HepG2 (cell line): ENCODE data around the gene CNTRL. TPM values are rescaled to one million over a fixed set of nuclear protein-coding genes. Genes with fewer than 3 reads are reported as not detected.

Source experiments
- CENPT ChIP-seq: sonication (generic); formaldehyde crosslinking; IDR thresholded peaks from 2 replicates; pipeline ENCODE4 v1.8.0; 2022; ENCODE audit warnings: low read depth, mild to moderate bottlenecking, moderate library complexity, missing genetic modification reagents
- E2F1 ChIP-seq: sonication (generic); formaldehyde crosslinking; IDR thresholded peaks from 2 replicates; pipeline ENCODE4 v1.5.0; 2020; ENCODE audit warnings: missing genetic modification reagents
- ESRRA ChIP-seq: sonication (generic); formaldehyde crosslinking; IDR thresholded peaks from 2 replicates; pipeline ENCODE4 v1.5.1; 2020; ENCODE audit warnings: mild to moderate bottlenecking, low read depth, missing genetic modification reagents
- KLF16 ChIP-seq, 2 experiments: sonication (generic) in 1 of 2; formaldehyde crosslinking in 1 of 2; IDR thresholded peaks; 2 replicates each; pipeline versions ENCODE4 v1.6.1 to v1.8.0; 2016 to 2023; ENCODE audit warnings: missing genetic modification reagents in 2 of 2, missing compliant biosample characterization in 1 of 2
- NCOA5 ChIP-seq: sonication (generic); formaldehyde crosslinking; IDR thresholded peaks from 2 replicates; pipeline ENCODE4 v1.4.0; 2020; ENCODE audit warnings: missing genetic modification reagents
- POLR2A ChIP-seq, 2 experiments: IDR thresholded peaks; 2 replicates each; pipeline ENCODE4 v1.6.1; 2011; ENCODE audit warnings: low read depth in 2 of 2, low read length in 2 of 2, mild to moderate bottlenecking in 1 of 2, moderate library complexity in 1 of 2; ENCODE audit not compliant: insufficient read depth in 1 of 2
- SP1 ChIP-seq, 2 experiments: fragments of 450-650 bp in 1 of 2; sonication (generic) in 1 of 2; formaldehyde crosslinking in 1 of 2; IDR thresholded peaks; 2 replicates each; pipeline versions ENCODE4 v1.4.0 to v1.6.1; 2016 to 2020; ENCODE audit warnings: missing genetic modification reagents in 1 of 2
- TGIF2 ChIP-seq: IDR thresholded peaks from 2 replicates; pipeline ENCODE4 v1.6.1; 2016; ENCODE audit warnings: control low read depth, missing compliant biosample characterization
- ZNF350 ChIP-seq: sonication (generic); formaldehyde crosslinking; IDR thresholded peaks from 2 replicates; pipeline ENCODE4 v1.4.0; 2020; ENCODE audit warnings: mild to moderate bottlenecking, low read depth, missing genetic modification reagents, borderline replicate concordance
- ZNF558 ChIP-seq: sonication (generic); formaldehyde crosslinking; IDR thresholded peaks from 2 replicates; pipeline ENCODE4 v1.9.0; 2022; ENCODE audit warnings: mild to moderate bottlenecking, missing genetic modification reagents, borderline replicate concordance
- ZNF737 ChIP-seq: sonication (generic); formaldehyde crosslinking; IDR thresholded peaks from 2 replicates; pipeline ENCODE4 v1.5.0; 2020; ENCODE audit warnings: missing genetic modification reagents, mild to moderate bottlenecking, borderline replicate concordance
- polyA plus RNA-seq, 8 experiments: library from polyadenylated mRNA; depleted of rRNA in 3 of 8; stranded (reverse) in 7 of 8; unstranded in 1 of 8; fragments of >200 nt; fragmentation: Illumina TruSeq in 4 of 8; extraction: Trizol in 4 of 8; gene quantifications; 2 replicates each; pipeline versions ENCODE4 v1.2.1 to v1.2.3, GENCODE V29; 2011 to 2016; ENCODE audit warnings: low read depth in 4 of 8, missing spikeins in 1 of 8, mixed read lengths in 1 of 8; ENCODE audit not compliant: insufficient read depth in 1 of 8
- total RNA-seq, 5 experiments: library from RNA; depleted of rRNA; stranded (reverse); fragments of >200 nt; fragmentation: Illumina TruSeq; extraction: Trizol; gene quantifications; 2 replicates each; pipeline ENCODE4 v1.2.3, GENCODE V29; 2016; ENCODE audit warnings: low read depth in 1 of 5
- TF ChIP-seq, protein P1 (sequence below): sonication (generic); formaldehyde crosslinking; conservative IDR thresholded peaks from 2 replicates; pipeline ENCODE4 v1.4.0; 2020; ENCODE audit warnings: mild to moderate bottlenecking, missing genetic modification reagents, moderate library complexity
- TF ChIP-seq, protein P2 (sequence below), 2 experiments: sonication (generic) in 1 of 2; formaldehyde crosslinking in 1 of 2; IDR thresholded peaks; 2 replicates each; pipeline versions ENCODE4 v1.4.0 to v1.6.1; 2018 to 2020; ENCODE audit warnings: missing genetic modification reagents in 2 of 2, borderline replicate concordance in 1 of 2, low read depth in 1 of 2, mild to moderate bottlenecking in 1 of 2, missing biosample characterization in 1 of 2
- TF ChIP-seq, protein P3 (sequence below): sonication (generic); formaldehyde crosslinking; conservative IDR thresholded peaks from 2 replicates; pipeline ENCODE4 v1.8.0; 2022; ENCODE audit warnings: missing genetic modification reagents
- TF ChIP-seq, protein P4 (sequence below): IDR thresholded peaks from 2 replicates; pipeline ENCODE4 v1.4.0; 2020; ENCODE audit warnings: mild to moderate bottlenecking, missing genetic modification reagents

Gene CNTRL
- total and polyA plus RNA-seq, 2 of the 13 experiments (the other 11 are each of a cell fraction or from before 2014, with no cell fraction given) = 7.5 to 11.8 TPM

DNA sequence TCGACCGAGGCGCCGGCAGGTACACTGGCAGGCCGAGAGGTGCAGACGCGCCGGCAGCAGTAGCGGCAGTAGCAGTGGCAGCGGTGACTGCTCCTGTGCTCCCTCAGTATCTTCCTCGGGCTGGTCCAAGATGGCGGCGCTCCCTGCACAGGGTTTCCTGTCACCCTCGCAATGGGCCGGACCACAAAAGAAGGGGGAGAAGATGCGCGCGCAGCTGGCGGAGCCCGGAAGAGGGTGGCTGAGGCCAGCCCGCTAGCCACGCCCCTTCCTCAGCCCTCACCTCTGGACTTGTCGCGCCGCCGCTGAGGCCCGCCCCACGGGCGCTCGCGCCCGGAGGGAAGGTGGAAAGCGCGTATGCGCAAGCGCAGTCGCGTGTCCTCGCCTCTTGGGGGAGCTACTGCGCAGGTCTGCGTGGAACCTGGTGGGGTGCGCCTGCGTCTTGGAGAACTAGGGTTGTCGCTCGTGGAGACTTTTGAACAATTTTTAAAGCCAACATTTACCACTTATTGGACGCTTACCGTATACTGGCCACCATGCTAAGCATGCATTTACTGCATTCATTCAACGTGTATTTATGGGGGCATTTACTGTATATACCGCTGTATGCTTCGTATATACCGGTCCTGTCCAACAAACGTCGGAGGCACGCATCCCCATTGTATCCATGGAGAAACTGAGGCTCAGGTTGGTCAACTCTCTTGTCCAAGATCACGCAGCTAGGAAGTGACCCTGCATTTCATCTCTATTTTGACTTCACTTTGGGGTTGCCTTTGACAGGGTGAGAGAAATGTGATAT, 127.2 kb downstream of the CNTRL start, which contains the start of gene RAB14 (continued):
- TF ChIP-seq, protein P1, sequence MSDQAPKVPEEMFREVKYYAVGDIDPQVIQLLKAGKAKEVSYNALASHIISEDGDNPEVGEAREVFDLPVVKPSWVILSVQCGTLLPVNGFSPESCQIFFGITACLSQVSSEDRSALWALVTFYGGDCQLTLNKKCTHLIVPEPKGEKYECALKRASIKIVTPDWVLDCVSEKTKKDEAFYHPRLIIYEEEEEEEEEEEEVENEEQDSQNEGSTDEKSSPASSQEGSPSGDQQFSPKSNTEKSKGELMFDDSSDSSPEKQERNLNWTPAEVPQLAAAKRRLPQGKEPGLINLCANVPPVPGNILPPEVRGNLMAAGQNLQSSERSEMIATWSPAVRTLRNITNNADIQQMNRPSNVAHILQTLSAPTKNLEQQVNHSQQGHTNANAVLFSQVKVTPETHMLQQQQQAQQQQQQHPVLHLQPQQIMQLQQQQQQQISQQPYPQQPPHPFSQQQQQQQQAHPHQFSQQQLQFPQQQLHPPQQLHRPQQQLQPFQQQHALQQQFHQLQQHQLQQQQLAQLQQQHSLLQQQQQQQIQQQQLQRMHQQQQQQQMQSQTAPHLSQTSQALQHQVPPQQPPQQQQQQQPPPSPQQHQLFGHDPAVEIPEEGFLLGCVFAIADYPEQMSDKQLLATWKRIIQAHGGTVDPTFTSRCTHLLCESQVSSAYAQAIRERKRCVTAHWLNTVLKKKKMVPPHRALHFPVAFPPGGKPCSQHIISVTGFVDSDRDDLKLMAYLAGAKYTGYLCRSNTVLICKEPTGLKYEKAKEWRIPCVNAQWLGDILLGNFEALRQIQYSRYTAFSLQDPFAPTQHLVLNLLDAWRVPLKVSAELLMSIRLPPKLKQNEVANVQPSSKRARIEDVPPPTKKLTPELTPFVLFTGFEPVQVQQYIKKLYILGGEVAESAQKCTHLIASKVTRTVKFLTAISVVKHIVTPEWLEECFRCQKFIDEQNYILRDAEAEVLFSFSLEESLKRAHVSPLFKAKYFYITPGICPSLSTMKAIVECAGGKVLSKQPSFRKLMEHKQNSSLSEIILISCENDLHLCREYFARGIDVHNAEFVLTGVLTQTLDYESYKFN = peak; percentile 40; the same call in 1 of the 2 replicates
- TF ChIP-seq ZNF737 = no peak
- TF ChIP-seq CENPT = no peak
- TF ChIP-seq KLF16 (CRISPR knock-in tag; IDR thresholded peaks at IDR 0.05) = peak in 1 of 2 experiments; percentile 55; a peak in 2 of 4 replicates
- TF ChIP-seq, protein P2, sequence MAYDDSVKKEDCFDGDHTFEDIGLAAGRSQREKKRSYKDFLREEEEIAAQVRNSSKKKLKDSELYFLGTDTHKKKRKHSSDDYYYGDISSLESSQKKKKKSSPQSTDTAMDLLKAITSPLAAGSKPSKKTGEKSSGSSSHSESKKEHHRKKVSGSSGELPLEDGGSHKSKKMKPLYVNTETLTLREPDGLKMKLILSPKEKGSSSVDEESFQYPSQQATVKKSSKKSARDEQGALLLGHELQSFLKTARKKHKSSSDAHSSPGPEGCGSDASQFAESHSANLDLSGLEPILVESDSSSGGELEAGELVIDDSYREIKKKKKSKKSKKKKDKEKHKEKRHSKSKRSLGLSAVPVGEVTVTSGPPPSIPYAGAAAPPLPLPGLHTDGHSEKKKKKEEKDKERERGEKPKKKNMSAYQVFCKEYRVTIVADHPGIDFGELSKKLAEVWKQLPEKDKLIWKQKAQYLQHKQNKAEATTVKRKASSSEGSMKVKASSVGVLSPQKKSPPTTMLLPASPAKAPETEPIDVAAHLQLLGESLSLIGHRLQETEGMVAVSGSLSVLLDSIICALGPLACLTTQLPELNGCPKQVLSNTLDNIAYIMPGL (CRISPR knock-in tag; IDR thresholded peaks at IDR 0.05; ENCODE audit: borderline replicate concordance in 1 of 2, low read depth in 1 of 2) = peak; percentile 42 to 69
- TF ChIP-seq ESRRA (CRISPR knock-in tag) = no peak
- TF ChIP-seq, protein P3, sequence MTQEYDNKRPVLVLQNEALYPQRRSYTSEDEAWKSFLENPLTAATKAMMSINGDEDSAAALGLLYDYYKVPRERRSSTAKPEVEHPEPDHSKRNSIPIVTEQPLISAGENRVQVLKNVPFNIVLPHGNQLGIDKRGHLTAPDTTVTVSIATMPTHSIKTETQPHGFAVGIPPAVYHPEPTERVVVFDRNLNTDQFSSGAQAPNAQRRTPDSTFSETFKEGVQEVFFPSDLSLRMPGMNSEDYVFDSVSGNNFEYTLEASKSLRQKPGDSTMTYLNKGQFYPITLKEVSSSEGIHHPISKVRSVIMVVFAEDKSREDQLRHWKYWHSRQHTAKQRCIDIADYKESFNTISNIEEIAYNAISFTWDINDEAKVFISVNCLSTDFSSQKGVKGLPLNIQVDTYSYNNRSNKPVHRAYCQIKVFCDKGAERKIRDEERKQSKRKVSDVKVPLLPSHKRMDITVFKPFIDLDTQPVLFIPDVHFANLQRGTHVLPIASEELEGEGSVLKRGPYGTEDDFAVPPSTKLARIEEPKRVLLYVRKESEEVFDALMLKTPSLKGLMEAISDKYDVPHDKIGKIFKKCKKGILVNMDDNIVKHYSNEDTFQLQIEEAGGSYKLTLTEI (CRISPR knock-in tag) = no peak
- TF ChIP-seq NCOA5 (CRISPR knock-in tag) = no peak
- TF ChIP-seq, protein P4, sequence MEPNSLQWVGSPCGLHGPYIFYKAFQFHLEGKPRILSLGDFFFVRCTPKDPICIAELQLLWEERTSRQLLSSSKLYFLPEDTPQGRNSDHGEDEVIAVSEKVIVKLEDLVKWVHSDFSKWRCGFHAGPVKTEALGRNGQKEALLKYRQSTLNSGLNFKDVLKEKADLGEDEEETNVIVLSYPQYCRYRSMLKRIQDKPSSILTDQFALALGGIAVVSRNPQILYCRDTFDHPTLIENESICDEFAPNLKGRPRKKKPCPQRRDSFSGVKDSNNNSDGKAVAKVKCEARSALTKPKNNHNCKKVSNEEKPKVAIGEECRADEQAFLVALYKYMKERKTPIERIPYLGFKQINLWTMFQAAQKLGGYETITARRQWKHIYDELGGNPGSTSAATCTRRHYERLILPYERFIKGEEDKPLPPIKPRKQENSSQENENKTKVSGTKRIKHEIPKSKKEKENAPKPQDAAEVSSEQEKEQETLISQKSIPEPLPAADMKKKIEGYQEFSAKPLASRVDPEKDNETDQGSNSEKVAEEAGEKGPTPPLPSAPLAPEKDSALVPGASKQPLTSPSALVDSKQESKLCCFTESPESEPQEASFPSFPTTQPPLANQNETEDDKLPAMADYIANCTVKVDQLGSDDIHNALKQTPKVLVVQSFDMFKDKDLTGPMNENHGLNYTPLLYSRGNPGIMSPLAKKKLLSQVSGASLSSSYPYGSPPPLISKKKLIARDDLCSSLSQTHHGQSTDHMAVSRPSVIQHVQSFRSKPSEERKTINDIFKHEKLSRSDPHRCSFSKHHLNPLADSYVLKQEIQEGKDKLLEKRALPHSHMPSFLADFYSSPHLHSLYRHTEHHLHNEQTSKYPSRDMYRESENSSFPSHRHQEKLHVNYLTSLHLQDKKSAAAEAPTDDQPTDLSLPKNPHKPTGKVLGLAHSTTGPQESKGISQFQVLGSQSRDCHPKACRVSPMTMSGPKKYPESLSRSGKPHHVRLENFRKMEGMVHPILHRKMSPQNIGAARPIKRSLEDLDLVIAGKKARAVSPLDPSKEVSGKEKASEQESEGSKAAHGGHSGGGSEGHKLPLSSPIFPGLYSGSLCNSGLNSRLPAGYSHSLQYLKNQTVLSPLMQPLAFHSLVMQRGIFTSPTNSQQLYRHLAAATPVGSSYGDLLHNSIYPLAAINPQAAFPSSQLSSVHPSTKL (CRISPR knock-in tag) = peak; percentile 83
- 0 out of 2 replicates have a peak, but pooled peaks have one; percentile 33 for TF ChIP-seq ZNF558 (CRISPR knock-in tag)
- TF ChIP-seq POLR2A (IDR thresholded peaks at IDR 0.05; ENCODE audit: insufficient read depth in 1 of 2, low read depth in 2 of 2, low read length in 2 of 2) = peak; percentile 73 to 81
- TF ChIP-seq ZNF350 (CRISPR knock-in tag) = peak; percentile 61
- TF ChIP-seq TGIF2 (CRISPR knock-in tag) = peak; percentile 84
- TF ChIP-seq E2F1 (CRISPR knock-in tag) = no peak
- TF ChIP-seq SP1 (IDR thresholded peaks at IDR 0.05) = no peak
- TF ChIP-seq SP1 (CRISPR knock-in tag; IDR thresholded peaks at IDR 0.05) = peak; percentile 68
